Measurements from ENCODE around the gene PDZD2.

DNA sequence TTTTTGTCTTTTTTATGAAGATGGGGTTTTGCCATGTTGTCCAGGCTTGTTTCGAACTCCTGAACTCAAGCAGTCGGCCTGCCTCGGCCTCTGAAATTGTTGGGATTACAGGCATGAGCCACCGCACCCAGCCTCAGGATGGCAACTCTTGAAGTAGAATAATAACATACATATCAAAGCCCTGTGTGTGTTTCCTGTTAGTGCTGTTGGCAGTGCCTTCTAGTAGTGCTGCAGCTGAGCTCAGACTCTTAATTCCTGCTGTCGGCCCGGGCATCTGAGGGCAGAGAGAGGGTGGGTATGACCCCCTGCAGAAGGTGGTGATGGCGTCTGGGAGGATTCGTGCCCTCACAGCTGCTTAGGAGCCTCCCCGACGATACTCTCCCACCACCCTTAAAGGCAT is 227.2 kb downstream of the PDZD2 start:
- TF ChIP-seq, protein P1, sequence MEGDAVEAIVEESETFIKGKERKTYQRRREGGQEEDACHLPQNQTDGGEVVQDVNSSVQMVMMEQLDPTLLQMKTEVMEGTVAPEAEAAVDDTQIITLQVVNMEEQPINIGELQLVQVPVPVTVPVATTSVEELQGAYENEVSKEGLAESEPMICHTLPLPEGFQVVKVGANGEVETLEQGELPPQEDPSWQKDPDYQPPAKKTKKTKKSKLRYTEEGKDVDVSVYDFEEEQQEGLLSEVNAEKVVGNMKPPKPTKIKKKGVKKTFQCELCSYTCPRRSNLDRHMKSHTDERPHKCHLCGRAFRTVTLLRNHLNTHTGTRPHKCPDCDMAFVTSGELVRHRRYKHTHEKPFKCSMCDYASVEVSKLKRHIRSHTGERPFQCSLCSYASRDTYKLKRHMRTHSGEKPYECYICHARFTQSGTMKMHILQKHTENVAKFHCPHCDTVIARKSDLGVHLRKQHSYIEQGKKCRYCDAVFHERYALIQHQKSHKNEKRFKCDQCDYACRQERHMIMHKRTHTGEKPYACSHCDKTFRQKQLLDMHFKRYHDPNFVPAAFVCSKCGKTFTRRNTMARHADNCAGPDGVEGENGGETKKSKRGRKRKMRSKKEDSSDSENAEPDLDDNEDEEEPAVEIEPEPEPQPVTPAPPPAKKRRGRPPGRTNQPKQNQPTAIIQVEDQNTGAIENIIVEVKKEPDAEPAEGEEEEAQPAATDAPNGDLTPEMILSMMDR (IDR thresholded peaks at IDR 0.05): no peak
- TF ChIP-seq POLR2A (IDR thresholded peaks at IDR 0.05): no peak
